Fibroblast of lung (primary cell): ENCODE measurements around the gene RFX2. TPM values are rescaled to one million over a fixed set of nuclear protein-coding genes. Genes with fewer than 3 reads are reported as not detected.
A peak's percentile ranks its signal among the peaks of the same experiment; 100 is the strongest.

Experiments
- DNase-seq, 2 donors: peaks; one replicate each; pipeline versions ENCODE4 v3.0.0 to v3.0.0-alpha.2; 2010; ENCODE audit warnings: low read depth in 2 of 2
- H2AFZ ChIP-seq: 2 replicates; pipeline ENCODE4 v1.5.1; 2012; ENCODE audit warnings: low read length, control low read depth, inconsistent platforms
- H3K27ac ChIP-seq: 2 replicates; pipeline ENCODE4 v1.5.1; 2011; ENCODE audit warnings: low read length, control low read depth; ENCODE audit not compliant: insufficient read depth
- H3K27me3 ChIP-seq: 2 replicates; pipeline ENCODE4 v1.5.1; 2011; ENCODE audit warnings: mild to moderate bottlenecking, low read length; ENCODE audit not compliant: control insufficient read depth, insufficient read depth
- H3K36me3 ChIP-seq: 2 replicates; pipeline ENCODE4 v1.5.1; 2011; ENCODE audit warnings: low read length; ENCODE audit not compliant: control insufficient read depth, insufficient read depth
- H3K4me1 ChIP-seq: 2 replicates; pipeline ENCODE4 v1.5.1; 2011; ENCODE audit warnings: low read length; ENCODE audit not compliant: control insufficient read depth, insufficient read depth; ENCODE audit errors: extremely low read depth
- H3K4me2 ChIP-seq: 2 replicates; pipeline ENCODE4 v1.5.1; 2011; ENCODE audit warnings: low read length, control low read depth; ENCODE audit not compliant: insufficient read depth; ENCODE audit errors: extremely low read depth
- H3K4me3 ChIP-seq, 4 experiments: fragments of 200-600 bp in 1 of 4; sonication (generic) in 1 of 4; replicated peaks in 1 of 4; 2 replicates each; pipeline ENCODE4 v1.5.1; 2011 to 2016; ENCODE audit warnings: low read length in 4 of 4, low read depth in 3 of 4, mild to moderate bottlenecking in 3 of 4, control low read depth in 2 of 4, inconsistent platforms in 1 of 4, mixed read lengths in 1 of 4; ENCODE audit not compliant: insufficient read depth in 1 of 4; ENCODE audit errors: control extremely low read depth in 1 of 4
- H3K79me2 ChIP-seq: 2 replicates; pipeline ENCODE4 v1.5.1; 2012; ENCODE audit warnings: mild to moderate bottlenecking, low read length, inconsistent platforms; ENCODE audit not compliant: control insufficient read depth, insufficient read depth
- H3K9ac ChIP-seq: 2 replicates; pipeline ENCODE4 v1.5.1; 2011; ENCODE audit warnings: mild to moderate bottlenecking, low read length, control low read depth; ENCODE audit not compliant: insufficient read depth
- H3K9me3 ChIP-seq: 2 replicates; pipeline ENCODE4 v1.5.1; 2012; ENCODE audit warnings: low read depth, low read length; ENCODE audit not compliant: control insufficient read depth, insufficient read depth
- H4K20me1 ChIP-seq: 2 replicates; pipeline ENCODE4 v1.5.1; 2011; ENCODE audit warnings: low read length; ENCODE audit not compliant: control insufficient read depth, insufficient read depth; ENCODE audit errors: extremely low read depth
- EZH2 ChIP-seq: IDR thresholded peaks from 2 replicates; pipeline ENCODE4 v1.5.1; 2012; ENCODE audit warnings: low read length, control low read depth, mild to moderate bottlenecking; ENCODE audit errors: missing control alignments
- polyA minus RNA-seq: library from RNA; depleted of rRNA, polyadenylated mRNA; stranded (reverse); fragments of >200 nt; gene quantifications from 2 replicates; pipeline ENCODE4 v1.2.3, GENCODE V29; 2011; ENCODE audit warnings: low replicate concordance
- polyA plus RNA-seq, 2 donors: library from polyadenylated mRNA; depleted of rRNA in 1 of 2; stranded (reverse) in 1 of 2; unstranded in 1 of 2; fragments of >200 nt; gene quantifications; 2 replicates each; pipeline ENCODE4 v1.2.1, GENCODE V29; 2011 to 2012; ENCODE audit warnings: missing spikeins in 1 of 2
- total RNA-seq: library from RNA; depleted of rRNA; stranded (reverse); fragments of >200 nt; gene quantifications from 2 replicates; pipeline ENCODE4 v1.2.1, GENCODE V29; 2014
- TF ChIP-seq, protein P1 (sequence below), 2 donors: IDR thresholded peaks in 1 of 2; conservative IDR thresholded peaks in 1 of 2; 1 replicate in 1 of 2; 2 replicates in 1 of 2; pipeline ENCODE4 v1.5.1; 2011 to 2012; ENCODE audit warnings: low read length in 2 of 2, control low read depth in 1 of 2, inconsistent platforms in 1 of 2, low read depth in 1 of 2, mild to moderate bottlenecking in 1 of 2

Gene RFX2
- total RNA-seq (5.9 and 9.6 TPM in 2 replicates), polyA plus RNA-seq (2.5 and 4.4 TPM in 2 replicates), polyA minus RNA-seq (21.3 and 23.8 TPM in 2 replicates)
- polyA plus RNA-seq (2012): 3.6 and 4.7 TPM in 2 replicates

- no peaks in the 10 kb centered on the region for H3K9me3 ChIP-seq
- H3K4me1 ChIP-seq: no peaks in the 10 kb centered on the region
- no peaks in the 10 kb centered on the region for H3K79me2 ChIP-seq
- DNase-seq: peak; percentile 97 to 98
- no peaks in the 10 kb centered on the region for H3K27me3 ChIP-seq
- H2AFZ ChIP-seq: peak within 1 kb of the TSS; percentile 52
- peak within 1 kb of the TSS; percentile 71 for H3K9ac ChIP-seq
- peak within 1 kb of the TSS; percentile 69 for H3K27ac ChIP-seq
- H3K4me2 ChIP-seq: peak within 1 kb of the TSS; percentile 85
- no peaks in the 10 kb centered on the region for H3K36me3 ChIP-seq
- peak within 1 kb of the TSS; percentile 54 to 74 (median 64) for H3K4me3 ChIP-seq
- no peaks in the 10 kb centered on the region for H4K20me1 ChIP-seq
- TF ChIP-seq, protein P1, sequence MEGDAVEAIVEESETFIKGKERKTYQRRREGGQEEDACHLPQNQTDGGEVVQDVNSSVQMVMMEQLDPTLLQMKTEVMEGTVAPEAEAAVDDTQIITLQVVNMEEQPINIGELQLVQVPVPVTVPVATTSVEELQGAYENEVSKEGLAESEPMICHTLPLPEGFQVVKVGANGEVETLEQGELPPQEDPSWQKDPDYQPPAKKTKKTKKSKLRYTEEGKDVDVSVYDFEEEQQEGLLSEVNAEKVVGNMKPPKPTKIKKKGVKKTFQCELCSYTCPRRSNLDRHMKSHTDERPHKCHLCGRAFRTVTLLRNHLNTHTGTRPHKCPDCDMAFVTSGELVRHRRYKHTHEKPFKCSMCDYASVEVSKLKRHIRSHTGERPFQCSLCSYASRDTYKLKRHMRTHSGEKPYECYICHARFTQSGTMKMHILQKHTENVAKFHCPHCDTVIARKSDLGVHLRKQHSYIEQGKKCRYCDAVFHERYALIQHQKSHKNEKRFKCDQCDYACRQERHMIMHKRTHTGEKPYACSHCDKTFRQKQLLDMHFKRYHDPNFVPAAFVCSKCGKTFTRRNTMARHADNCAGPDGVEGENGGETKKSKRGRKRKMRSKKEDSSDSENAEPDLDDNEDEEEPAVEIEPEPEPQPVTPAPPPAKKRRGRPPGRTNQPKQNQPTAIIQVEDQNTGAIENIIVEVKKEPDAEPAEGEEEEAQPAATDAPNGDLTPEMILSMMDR (conservative IDR thresholded peaks at IDR 0.05 in 1 of 2, IDR thresholded peaks at IDR 0.05 in 1 of 2; ENCODE audit: low read depth in 1 of 2, low read length in 2 of 2): no peak
- TF ChIP-seq EZH2: no peak
Measured at GRCh38 chr19:6110360-6110977, at the start of gene RFX2. Gene RFX2, minus strand, starts transcription at chr19:6110500. Its CDS starts 63,004 bp downstream, at chr19:6047496.

GRCh38 chr19:6156033-6156432, 45.7 kb upstream of the RFX2 start:
- H3K79me2 ChIP-seq: no peaks in the 10 kb centered on the region
- no peaks in the 10 kb centered on the region for H4K20me1 ChIP-seq
- no peaks in the 10 kb centered on the region for H3K36me3 ChIP-seq
- no peaks in the 10 kb centered on the region for H3K27me3 ChIP-seq
- no peaks in the 10 kb centered on the region for H3K4me1 ChIP-seq
- no peaks in the 10 kb centered on the region for H3K9me3 ChIP-seq
- TF ChIP-seq, protein P1 (conservative IDR thresholded peaks at IDR 0.05 in 1 of 2, IDR thresholded peaks at IDR 0.05 in 1 of 2; ENCODE audit: low read depth in 1 of 2, low read length in 2 of 2): no peak
- TF ChIP-seq EZH2: no peak
- no peak overlapping the region for H3K4me2 ChIP-seq
- H2AFZ ChIP-seq: no peak overlapping the region
- no peak for DNase-seq
- H3K4me3 ChIP-seq: no peak overlapping the region
- no peak overlapping the region for H3K9ac ChIP-seq
- no peak overlapping the region for H3K27ac ChIP-seq

DNA sequence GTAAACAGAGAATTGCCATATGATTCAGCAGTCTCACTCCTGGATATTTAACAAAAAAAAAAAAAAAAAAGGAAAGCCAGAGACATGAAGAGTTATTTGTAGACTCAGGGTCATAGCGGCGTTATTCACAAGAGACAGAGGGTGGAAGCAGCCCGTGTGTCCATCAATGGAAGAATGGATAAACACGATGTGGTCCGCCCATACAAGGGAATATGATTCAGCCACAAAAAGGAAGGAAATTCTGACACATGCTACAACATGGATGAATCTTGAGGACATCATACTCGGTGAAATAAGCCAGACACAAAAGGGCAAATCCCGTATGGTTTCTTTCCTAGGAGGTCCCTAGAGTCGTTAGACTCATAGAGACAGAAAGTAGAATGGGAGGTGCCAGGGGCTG, 40.0 kb upstream of the RFX2 start:
- no peaks in the 10 kb centered on the region for H3K27me3 ChIP-seq
- H3K4me2 ChIP-seq: no peak overlapping the region
- no peak for TF ChIP-seq EZH2
- TF ChIP-seq, protein P1 (conservative IDR thresholded peaks at IDR 0.05 in 1 of 2, IDR thresholded peaks at IDR 0.05 in 1 of 2; ENCODE audit: low read depth in 1 of 2, low read length in 2 of 2): no peak
- no peak overlapping the region for H3K4me3 ChIP-seq
- no peak overlapping the region for H3K27ac ChIP-seq
- H3K9ac ChIP-seq: no peak overlapping the region
- H3K36me3 ChIP-seq: no peaks in the 10 kb centered on the region
- H4K20me1 ChIP-seq: no peaks in the 10 kb centered on the region
- H3K9me3 ChIP-seq: no peaks in the 10 kb centered on the region
- no peak for DNase-seq
- no peaks in the 10 kb centered on the region for H3K4me1 ChIP-seq
- H2AFZ ChIP-seq: no peak overlapping the region
- H3K79me2 ChIP-seq: no peaks in the 10 kb centered on the region
